Inferior parietal cortex (tissue), 1 donor: ENCODE measurements around the gene GALNT2.

Experiments
- DNase-seq: peaks from one replicate; pipeline ENCODE4 v3.0.0-alpha.2; 2016; ENCODE audit errors: extremely low spot score

Gene GALNT2

DNA sequence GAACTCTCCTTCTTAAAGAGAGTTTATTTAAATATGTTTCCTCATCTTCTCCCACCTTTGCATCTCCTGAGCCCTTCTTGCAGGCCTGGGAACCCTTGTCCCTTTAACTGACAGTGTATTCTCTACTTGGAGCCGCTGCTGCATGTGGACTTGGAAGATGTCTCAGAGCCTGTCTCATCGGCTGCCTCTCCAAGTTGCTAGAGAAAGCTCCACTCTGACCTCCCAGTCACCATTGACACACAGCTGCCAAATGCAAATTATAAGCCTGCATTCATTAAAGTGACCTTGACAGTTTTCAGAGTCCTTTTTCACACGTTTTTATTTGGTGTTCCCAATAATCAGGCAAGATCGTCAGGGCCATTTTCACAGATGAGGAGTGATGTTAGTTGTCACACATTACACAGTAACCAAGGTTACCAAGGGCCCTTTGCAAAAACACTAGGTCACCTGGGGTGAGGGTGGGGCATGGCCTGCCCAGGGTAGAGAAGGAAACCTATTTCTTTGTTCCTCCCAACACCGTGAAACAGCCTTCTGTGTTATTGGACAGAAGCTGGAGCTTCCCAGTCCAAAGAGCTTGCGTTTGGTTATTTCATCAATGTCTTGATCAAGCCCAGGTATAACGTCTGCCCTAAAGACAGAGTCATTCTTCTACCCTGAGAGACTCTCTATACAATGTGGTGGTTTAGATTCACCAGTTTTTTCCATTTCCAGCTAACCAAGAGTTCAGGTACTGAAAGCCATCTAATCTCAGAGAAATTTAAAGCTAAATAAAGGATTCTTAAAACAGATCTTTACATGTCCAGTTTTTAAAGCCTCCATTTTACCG lies 164.1 kb downstream of the GALNT2 start:
- no peak for DNase-seq

DNA sequence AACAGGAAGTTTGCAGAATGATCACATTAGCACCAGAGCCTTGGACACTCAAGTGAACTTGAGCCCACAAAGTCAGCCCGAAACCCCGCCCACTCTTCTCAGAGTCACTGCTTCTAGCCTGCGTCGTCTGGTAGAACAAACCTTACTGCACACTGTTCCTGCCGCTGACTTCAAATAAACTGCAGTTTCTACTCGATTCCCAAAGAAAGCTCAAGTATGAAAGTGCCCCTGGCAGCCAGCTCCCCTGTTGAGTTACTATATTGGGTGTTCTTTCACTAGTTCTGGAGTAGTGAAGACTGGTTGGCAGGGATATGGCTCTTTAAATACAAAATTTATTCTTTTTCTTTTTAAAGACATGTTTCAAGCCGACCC lies 164.7 kb downstream of the GALNT2 start:
- DNase-seq: no peak

DNA sequence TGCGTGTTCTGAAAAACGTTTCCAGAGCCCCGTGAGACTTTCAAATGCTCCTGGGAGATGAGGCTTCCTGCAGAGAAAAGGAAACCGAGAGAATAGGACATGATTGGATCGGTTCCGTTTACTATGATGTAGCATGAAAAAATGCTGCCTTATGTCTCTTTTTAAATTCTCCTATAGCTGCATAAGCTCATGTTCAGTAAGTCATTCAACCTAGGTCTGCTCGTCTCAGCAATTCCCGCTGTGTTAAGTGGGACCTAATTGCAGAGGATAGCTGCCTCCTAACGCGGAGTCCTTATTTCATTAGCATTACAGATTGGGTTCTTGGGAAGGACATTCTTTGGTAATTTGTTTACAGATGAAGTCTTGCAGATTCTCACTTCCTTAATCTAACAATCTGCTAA lies 165.3 kb downstream of the GALNT2 start:
- no peak for DNase-seq

- DNase-seq: no peak
These were observed 166.7 kb downstream of the GALNT2 start for GRCh38 chr1:230233786-230234185.

- no peak for DNase-seq
These were observed 168.8 kb downstream of the GALNT2 start for GRCh38 chr1:230235876-230236275.

DNA sequence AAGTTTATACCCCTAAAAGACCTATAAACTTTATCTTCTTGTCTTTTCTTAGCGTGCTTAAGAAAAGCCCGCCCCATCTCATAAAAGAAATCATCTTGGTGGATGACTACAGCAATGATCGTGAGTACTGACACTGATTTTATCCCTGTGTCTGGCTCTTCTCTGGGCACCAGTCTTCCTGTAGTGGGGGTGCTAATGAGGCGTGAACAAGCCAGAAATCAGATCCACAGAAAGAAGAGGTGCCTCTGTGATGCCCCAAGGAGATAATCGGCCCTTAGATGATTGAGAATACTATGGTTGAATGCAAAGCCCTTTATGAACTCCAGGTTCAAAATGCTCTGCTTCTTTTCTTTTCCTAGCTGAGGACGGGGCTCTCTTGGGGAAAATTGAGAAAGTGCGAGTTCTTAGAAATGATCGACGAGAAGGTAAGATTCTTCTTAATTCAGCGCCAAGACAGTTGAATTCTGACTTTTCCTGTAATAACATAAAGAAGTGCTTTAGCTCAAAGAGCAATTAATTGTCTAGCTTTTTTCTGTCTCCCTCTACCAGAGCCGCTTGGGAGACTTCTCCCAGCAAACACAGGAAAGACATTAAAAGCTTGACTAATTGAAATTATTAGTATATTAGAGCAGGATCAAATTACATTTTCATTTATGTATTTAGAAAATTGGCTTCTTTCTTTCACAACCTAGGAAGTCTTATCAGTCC lies 169.4 kb downstream of the GALNT2 start:
- DNase-seq: no peak

DNA sequence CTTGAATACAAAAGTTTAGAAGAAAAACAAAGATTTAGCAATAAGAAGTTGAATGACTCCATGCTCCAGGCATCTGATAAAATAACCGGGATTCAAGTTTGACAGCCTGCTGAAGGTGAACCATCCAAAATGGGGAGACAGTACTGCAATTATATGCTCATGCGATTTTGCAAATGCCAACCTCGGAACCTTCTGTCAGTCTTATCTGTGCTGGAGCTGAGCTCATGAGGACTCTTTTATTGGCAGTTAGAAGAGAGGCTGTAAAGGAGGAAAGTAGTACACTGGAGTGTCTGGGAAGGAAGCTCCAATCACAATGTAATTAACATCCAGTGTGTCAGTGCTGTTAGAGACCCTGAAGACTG lies 170.0 kb downstream of the GALNT2 start:
- DNase-seq: no peak

DNA sequence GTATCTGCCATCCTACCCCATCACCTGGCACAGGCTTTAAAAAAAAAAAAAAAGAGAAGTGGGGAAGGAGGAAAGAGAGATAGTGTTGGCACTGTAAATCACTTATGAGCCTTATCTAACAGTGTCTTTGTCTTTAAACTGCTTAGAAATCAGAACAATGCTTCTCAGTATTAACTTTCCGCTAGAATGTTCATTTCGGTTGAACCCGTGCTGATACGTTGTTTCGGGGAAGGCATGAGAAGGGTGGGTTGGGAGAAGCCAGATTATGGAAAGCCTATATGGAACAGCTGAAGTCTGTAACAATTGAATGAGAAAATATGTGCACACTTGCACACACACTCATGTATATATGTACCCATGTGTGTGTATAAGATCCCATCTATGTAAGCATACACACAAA lies 170.8 kb downstream of the GALNT2 start:
- DNase-seq: no peak

- no peak for DNase-seq
These were observed 173.5 kb downstream of the GALNT2 start for GRCh38 chr1:230240446-230241086.

DNA sequence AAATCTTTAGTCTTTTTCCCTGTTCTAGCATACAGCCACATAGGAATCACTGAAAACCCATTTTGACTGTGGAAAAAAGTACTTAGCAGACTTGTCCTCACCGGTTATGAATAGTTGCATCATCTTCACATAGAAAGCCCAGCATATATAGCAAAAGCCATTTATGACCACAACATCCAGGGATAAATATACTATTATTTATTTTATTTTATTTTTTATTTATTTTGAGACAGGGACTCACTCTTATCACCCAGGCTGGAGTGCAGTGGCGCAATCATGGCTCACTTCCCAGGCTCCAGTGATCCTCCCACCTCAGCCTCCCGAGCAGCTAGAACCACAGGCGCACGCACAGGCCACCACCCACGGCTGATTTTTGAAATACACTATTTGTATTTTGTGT lies 175.3 kb downstream of the GALNT2 start:
- DNase-seq: no peak

GRCh38 chr1:230243146-230243545 lies 176.1 kb downstream of the GALNT2 start:
- DNase-seq: no peak

DNA sequence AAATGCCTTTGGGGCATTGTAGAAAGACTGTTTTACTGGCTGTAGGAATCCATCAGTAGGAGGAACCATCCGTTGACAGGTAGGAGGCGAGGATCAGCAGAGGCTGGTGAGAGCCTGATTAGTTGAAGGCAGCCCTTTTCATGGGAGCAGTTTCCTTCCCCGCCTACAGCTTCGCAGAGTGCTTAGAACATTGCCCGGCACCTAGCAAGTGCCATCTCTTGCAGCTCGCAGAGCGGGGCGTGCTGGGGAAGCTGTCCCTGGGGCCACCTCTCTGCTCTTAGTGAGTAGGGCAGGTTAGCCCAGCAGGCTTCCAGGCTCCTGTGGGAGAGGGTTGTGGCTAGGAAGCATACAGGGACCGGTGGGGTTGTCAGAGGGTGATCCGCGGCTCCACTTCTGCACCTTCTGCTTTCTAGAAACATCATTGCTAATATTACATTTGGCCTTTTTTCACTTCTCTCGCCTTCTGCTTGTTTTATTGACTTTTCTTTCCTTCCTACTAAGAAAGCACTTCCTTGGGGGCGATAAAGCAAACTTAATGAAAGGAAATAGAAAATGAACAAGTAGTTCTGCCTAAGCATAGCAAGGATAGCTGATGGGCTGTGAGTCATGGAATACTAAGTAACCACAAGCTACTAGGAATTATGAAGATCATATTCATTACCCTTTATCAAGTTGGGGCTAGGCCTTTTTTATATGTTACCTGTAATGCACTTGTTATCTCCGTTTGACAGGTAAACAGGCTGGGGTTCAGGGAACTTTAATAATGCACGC lies 176.7 kb downstream of the GALNT2 start:
- DNase-seq: no peak

DNA sequence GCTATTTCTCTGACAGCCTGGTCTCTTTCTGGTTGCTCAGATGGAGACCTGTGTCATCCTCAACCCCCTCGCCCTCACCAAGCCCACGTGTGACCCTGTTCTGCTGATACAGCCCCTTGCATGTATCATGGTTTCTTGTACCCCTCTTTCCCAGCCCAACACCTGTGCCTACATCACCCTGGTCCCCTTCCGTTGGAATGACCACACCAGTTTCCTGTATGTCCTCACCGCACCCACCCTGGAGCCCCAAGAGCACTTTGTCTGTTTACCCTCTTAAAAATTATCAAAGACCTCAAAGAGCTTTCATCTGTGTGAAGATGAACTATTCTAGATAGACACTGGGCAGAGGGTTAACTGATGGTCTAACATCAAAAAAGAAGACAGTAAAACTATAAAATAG lies 179.5 kb downstream of the GALNT2 start:
- DNase-seq: no peak

GRCh38 chr1:230248016-230248888 lies 181.2 kb downstream of the GALNT2 start:
- DNase-seq: no peak

DNA sequence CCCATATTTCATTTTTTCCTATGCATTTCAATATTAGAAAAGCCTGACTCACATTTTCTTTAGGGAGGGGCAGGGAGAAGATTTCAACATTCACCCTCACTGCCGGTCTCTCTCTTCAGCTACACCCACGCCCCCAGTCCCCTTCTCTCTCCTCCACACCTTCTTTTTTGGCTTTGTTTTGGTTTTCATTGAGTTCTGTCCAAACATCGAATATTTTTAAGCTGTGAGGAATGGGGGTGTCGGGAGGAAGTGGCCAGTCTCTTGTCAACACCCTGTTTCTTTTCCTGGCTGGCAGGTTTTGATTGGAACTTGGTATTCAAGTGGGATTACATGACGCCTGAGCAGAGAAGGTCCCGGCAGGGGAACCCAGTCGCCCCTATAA lies 181.8 kb downstream of the GALNT2 start:
- no peak for DNase-seq

DNA sequence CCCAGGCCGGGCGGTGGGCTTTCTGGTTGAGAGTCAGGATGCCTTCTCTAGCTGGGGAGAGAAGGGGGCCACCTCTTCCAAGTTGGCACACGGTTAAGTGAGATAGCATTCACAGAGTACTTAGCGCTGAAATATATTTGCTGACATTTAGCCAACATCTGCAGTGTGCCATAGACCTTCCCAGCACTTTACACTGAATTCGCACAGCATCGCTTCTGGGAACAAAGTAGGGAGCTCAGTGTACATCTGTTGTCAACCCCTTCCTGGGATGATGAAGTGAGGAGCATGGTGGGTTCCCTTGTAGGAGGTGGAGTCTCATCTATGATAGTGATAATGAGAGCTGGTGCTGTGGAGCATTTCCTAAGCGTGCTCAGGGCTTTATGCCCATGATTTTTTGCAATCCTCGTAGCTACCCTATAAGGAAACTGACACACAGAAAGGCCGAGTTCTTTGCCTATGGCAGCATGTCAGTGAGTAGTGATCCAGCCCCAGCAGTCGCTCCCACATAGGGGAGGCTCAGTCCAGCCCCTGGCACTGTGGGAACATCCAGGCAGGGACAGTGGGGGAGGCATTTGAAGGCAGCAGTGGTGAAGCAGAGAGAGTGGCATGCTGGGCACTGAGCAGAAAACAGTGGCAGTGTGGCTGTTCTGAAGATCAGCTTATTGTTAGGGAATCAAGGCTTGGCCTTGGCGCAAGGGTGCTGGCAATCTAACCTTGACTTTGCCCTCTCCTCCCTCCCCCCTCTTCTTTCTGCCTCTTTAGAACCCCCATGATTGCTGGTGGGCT lies 182.8 kb downstream of the GALNT2 start:
- no peak for DNase-seq

DNA sequence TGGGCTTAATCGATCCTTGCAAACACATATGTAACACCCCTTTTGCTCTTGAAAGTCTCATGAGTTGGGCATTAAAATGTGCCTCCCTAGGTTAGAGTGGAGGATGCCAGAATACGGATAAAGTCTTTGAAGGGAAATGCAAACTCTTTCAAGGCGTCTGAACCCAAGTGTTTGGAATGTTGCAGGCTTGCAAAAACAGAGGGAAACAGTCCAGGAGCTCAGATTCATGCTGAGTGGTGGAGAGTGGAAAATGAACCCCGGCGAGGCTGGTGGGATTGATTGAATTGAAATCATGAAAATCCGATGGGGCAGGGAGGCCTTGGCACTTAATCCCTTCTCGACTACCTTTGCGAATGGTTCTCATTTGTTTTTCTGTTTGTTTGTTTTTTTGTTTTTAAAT lies 183.6 kb downstream of the GALNT2 start:
- DNase-seq: no peak

- no peak for DNase-seq
These were observed 184.7 kb downstream of the GALNT2 start for GRCh38 chr1:230251644-230252191.

- DNase-seq: no peak
These were observed 186.1 kb downstream of the GALNT2 start for GRCh38 chr1:230253150-230253549.

- no peak for DNase-seq
These were observed 187.2 kb downstream of the GALNT2 start for GRCh38 chr1:230254265-230254664.
